ENCODE results near the gene KIRREL3. TPM values are rescaled to one million over a fixed set of nuclear protein-coding genes. Genes with fewer than 3 reads are reported as not detected.

The KIRREL3 gene
- total and polyA plus RNA-seq, 12 donors, result 0.13 to 0.58 (median 0.30) TPM

DNA sequence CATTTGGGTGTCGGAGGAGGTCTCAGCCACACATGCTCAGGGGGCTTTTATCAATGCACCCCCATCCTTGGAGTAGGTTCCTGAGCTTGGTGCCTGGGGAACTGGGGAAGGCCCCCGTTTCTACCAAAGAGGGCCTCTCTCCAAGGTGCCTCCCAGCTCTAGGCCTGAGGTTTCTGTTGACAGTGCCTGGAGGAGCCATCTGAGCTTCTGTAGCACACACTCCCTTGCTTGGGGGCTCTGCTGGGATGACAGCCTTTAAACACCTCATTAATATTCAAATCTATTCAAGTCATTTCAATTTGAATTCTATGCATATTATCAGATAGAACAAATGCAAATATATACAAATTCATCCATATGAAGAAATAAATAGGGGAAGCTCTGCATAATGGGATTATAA is 18.9 kb downstream of the KIRREL3 start:
- TF ChIP-seq CTCF (IDR thresholded peaks at IDR 0.05), result no peak
- no peaks in the 10 kb centered on the region for H3K4me1 ChIP-seq
- intact Hi-C loops (cut with DNase I), result loop anchor here in 3 of 10 donors (10.0 kb wide), 2 partner anchors 377 to 667 kb away; no protein-coding TSS in a partner anchor
- DNase-seq, result no peak
- no peak overlapping the region for H3K4me3 ChIP-seq
- 58 to 72% methylated on average over 2 of the region's 2 CpGs for WGBS, 2 donors
- no peak overlapping the region for H3K27ac ChIP-seq
- H3K36me3 ChIP-seq, result no peaks in the 10 kb centered on the region
- peaks cover 0 to 84% (median 34%) of the 10 kb centered on the region in 7 donors for H3K27me3 ChIP-seq
- no peak for ATAC-seq
- H3K9me3 ChIP-seq, result peaks cover 0 to 5% (median 0%) of the 10 kb centered on the region in 11 donors

DNA sequence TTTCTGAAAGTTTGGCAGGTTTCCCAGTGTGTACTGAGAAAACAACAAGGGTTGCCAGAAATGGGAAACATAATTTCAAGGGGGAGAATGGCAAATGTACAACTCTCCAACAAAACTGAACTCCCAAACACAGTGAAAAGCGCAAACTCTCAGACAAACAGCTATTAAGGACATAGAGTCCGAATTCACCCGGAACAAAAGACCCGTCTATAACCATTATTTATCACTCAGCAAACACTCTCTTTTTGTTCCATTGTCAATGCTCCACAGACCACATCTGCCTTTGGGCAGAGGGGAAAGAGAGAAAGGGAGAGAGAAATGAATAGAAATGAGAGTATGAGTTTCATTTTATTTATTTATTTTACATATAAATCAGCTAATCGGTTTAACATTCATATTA is 21.7 kb downstream of the KIRREL3 start:
- Histone ChIP-seq H3K36me3 (no peaks in the 10 kb centered on the region), H3K27me3 (peaks cover 0 to 60% (median 21%) of the 10 kb centered on the region in 7 donors), H3K9me3 (peaks cover 0 to 5% (median 0%) of the 10 kb centered on the region in 11 donors), H3K27ac (no peak overlapping the region), H3K4me1 (no peaks in the 10 kb centered on the region), H3K4me3 (no peak overlapping the region)
- no peak for TF ChIP-seq CTCF (IDR thresholded peaks at IDR 0.05)
- intact Hi-C loops (cut with DNase I), result loop anchor here in 1 of 10 donors (5.0 kb wide), 1 partner anchor 532 kb away; no protein-coding TSS in a partner anchor
- ATAC-seq, result no peak
- 85 to 94% methylated on average over 5 of the region's 5 CpGs for WGBS, 2 donors
- no peak for DNase-seq

GRCh38 chr11:126978165-126978564 is 22.4 kb downstream of the KIRREL3 start:
- no peak for TF ChIP-seq CTCF (IDR thresholded peaks at IDR 0.05)
- intact Hi-C loops (cut with DNase I), result loop anchor here in 1 of 10 donors (5.0 kb wide), 1 partner anchor 531 kb away; no protein-coding TSS in a partner anchor

DNA sequence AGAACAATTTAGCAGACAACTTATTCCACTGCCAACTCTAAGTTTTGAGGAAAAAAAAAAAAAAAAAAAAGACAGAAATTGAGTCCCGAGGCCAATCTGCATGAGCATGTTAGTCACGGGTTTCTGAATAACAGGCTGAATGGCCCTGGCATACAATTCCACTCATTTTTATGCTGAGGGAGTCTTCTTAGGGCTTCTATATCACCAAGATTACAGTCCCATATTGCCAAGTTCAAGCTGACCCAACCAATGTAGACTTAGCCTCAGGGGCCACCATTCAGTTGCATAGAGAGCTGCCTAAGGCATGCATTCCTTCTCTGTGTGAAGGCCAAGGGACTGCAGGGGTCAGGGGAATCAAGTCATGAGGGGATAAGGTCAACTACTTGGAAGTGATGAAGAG is 27.5 kb downstream of the KIRREL3 start:
- 87 to 92% methylated on average over 2 of the region's 2 CpGs for WGBS, 2 donors
- no peak for DNase-seq
- peaks cover 0 to 39% (median 30%) of the 10 kb centered on the region in 7 donors for H3K27me3 ChIP-seq
- intact Hi-C loops (cut with DNase I), result no loop called here
- H3K4me3 ChIP-seq, result no peak overlapping the region
- H3K4me1 ChIP-seq, result peaks cover 0 to 7% (median 0%) of the 10 kb centered on the region in 9 donors
- H3K27ac ChIP-seq, result no peak overlapping the region
- no peaks in the 10 kb centered on the region for H3K36me3 ChIP-seq
- peaks cover 0 to 11% (median 0%) of the 10 kb centered on the region in 11 donors for H3K9me3 ChIP-seq
- TF ChIP-seq CTCF (IDR thresholded peaks at IDR 0.05), result no peak
- no peak for ATAC-seq

More at GRCh38 chr11:126978165-126978564, 22.4 kb downstream of the KIRREL3 start:
- Histone ChIP-seq H3K4me1 (no peaks in the 10 kb centered on the region), H3K36me3 (no peaks in the 10 kb centered on the region), H3K9me3 (peaks cover 0 to under 1% (median 0%) of the 10 kb centered on the region in 11 donors), H3K27me3 (peaks cover 0 to 55% (median 15%) of the 10 kb centered on the region in 7 donors), H3K4me3 (no peak overlapping the region), H3K27ac (no peak overlapping the region)
- DNase-seq (no peak), ATAC-seq (no peak)
- 67 to 74% methylated on average over 3 of the region's 3 CpGs for WGBS, 2 donors
